Activated naive CD4-positive, alpha-beta T cell treated with anti-CD3 and anti-CD28 coated beads, Interleukin-2, amount 10 ng/mL, durations not matched to agents 7 days and 5 days (primary cell): ENCODE measurements around the gene OR56B1.
"Not testable (repeated sequence)": the region's sequence is repeated elsewhere in the genome, so short reads cannot be mapped to it uniquely, and the experiment has no call there.

Experiments used
- CTCF ChIA-PET: fragments of 350-600 bp; sonication (Branson Sonifier 250); formaldehyde crosslinking; loops from one replicate; lab custom pipeline; 2021; ENCODE audit warnings: antibody characterized with exemption; lab: Charles Lee
- DNase-seq: peaks from one replicate; pipeline ENCODE4 v3.0.0-alpha.2; 2020
- H3K27ac Mint-ChIP-seq: one replicate; pipeline ENCODE4 v1.8.0; 2021; ENCODE audit warnings: mild to moderate bottlenecking, moderate library complexity, mixed read lengths
- H3K27me3 Mint-ChIP-seq: one replicate; pipeline ENCODE4 v1.8.0; 2021; ENCODE audit warnings: mild to moderate bottlenecking, mixed read lengths
- H3K36me3 Mint-ChIP-seq: one replicate; pipeline ENCODE4 v1.8.0; 2021; ENCODE audit warnings: mixed read lengths
- H3K4me1 Mint-ChIP-seq: one replicate; pipeline ENCODE4 v1.8.0; 2021; ENCODE audit warnings: mixed read lengths
- H3K4me3 Mint-ChIP-seq: one replicate; pipeline ENCODE4 v1.8.0; 2021; ENCODE audit warnings: mild to moderate bottlenecking, moderate library complexity, mixed read lengths
- H3K9me3 Mint-ChIP-seq: one replicate; pipeline ENCODE4 v1.8.0; 2021; ENCODE audit warnings: mixed read lengths

OR56B1 gene

DNA sequence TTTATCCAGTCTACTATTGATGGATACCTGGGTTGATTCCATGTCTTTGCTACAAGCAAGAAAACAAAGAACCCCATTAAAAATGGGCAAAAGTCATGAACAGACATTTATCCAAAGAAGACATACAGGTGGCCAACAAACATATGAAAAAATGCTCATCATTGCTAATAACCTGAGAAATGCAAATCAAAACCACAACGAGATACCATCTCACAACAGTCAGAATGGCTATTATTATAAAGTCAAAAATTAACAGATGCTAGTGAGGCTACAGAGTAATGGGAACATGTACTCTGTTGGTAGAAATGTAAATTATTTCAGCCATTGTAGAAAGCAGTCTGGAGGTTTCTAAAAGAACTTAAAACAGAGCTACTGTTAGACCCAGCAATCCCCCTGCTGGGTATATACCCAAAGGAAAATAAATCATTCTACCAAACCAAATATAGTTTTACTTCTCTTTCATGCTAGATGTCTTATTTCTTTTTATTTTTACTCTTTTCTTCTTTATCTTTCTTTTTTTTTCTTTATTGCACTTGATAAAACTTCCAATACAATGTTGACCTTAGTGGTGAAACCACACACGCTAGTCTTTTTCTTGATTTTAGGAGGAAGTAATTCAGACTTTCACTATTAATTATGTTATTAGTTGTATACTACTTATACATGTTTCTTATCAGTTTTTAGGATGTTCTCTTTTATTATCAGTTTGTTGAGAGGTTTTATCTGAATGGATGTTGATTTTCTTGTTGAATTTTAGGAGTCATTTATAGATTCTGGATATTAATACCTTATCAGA is 32.3 kb upstream of the OR56B1 start:
- peaks cover 71% of the 10 kb centered on the region for H3K36me3 Mint-ChIP-seq
- H3K27ac Mint-ChIP-seq: no peak overlapping the region
- CTCF ChIA-PET: no interaction called here
- H3K9me3 Mint-ChIP-seq: no peaks in the 10 kb centered on the region
- no peak overlapping the region for H3K4me3 Mint-ChIP-seq
- no peaks in the 10 kb centered on the region for H3K27me3 Mint-ChIP-seq
- H3K4me1 Mint-ChIP-seq: peaks cover 28% of the 10 kb centered on the region
- DNase-seq: no peak

GRCh38 chr11:5705688-5706087 is 30.6 kb upstream of the OR56B1 start:
- DNase-seq: no peak
- peaks cover 20% of the 10 kb centered on the region for H3K4me1 Mint-ChIP-seq
- no peak overlapping the region for H3K27ac Mint-ChIP-seq
- H3K36me3 Mint-ChIP-seq: peaks cover 72% of the 10 kb centered on the region
- CTCF ChIA-PET: interaction anchor here (1.4 kb wide), 1 partner anchor 21 kb away, joined by 6 read pairs; the partner anchor contains the start of gene TRIM5
- H3K9me3 Mint-ChIP-seq: no peaks in the 10 kb centered on the region
- H3K27me3 Mint-ChIP-seq: no peaks in the 10 kb centered on the region
- H3K4me3 Mint-ChIP-seq: no peak overlapping the region

- Mint-ChIP-seq H3K4me1 (no peaks in the 10 kb centered on the region), H3K4me3 (no peak overlapping the region), H3K27ac (no peak overlapping the region), H3K9me3 (peaks cover 3% of the 10 kb centered on the region), H3K36me3 (peaks cover 56% of the 10 kb centered on the region), H3K27me3 (no peaks in the 10 kb centered on the region)
- CTCF ChIA-PET: interaction anchor here (0.6 to 1.8 kb wide), 4 partner anchors 28 to 259 kb away, joined by 3 to 6 read pairs (median 3); partner anchors contain the start of gene TRIM5
- DNase-seq: no peak
Observed at GRCh38 chr11:5712507-5712906, 23.7 kb upstream of the OR56B1 start.

- DNase-seq: no peak
- Mint-ChIP-seq H3K4me1 (no peaks in the 10 kb centered on the region), H3K27ac (no peak overlapping the region), H3K36me3 (peaks cover 48% of the 10 kb centered on the region), H3K9me3 (peaks cover 6% of the 10 kb centered on the region), H3K4me3 (no peak overlapping the region), H3K27me3 (no peaks in the 10 kb centered on the region)
- CTCF ChIA-PET: interaction anchor here (0.7 to 1.8 kb wide), 3 partner anchors 29 to 237 kb away, joined by 3 to 6 read pairs (median 6); partner anchors contain the start of gene TRIM5
Observed at GRCh38 chr11:5713695-5714094, 22.6 kb upstream of the OR56B1 start.

DNA sequence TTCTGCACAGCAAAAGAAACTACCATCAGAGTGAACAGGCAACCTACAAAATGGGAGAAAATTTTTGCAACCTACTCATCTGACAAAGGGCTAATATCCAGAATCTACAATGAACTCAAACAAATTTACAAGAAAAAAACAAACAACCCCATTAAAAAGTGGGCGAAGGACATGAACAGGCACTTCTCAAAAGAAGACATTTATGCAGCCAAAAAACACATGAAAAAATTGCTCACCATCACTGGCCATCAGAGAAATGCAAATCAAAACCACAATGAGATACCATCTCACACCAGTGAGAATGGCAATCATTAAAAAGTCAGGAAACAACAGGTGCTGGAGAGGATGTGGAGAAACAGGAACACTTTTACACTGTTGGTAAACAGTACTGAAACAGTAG is 19.7 kb upstream of the OR56B1 start:
- H3K27me3 Mint-ChIP-seq, DNase-seq, H3K4me3 Mint-ChIP-seq, H3K9me3 Mint-ChIP-seq, CTCF ChIA-PET, H3K4me1 Mint-ChIP-seq, H3K27ac Mint-ChIP-seq: not testable (repeated sequence)
- peaks cover 35% of the 10 kb centered on the region for H3K36me3 Mint-ChIP-seq

DNA sequence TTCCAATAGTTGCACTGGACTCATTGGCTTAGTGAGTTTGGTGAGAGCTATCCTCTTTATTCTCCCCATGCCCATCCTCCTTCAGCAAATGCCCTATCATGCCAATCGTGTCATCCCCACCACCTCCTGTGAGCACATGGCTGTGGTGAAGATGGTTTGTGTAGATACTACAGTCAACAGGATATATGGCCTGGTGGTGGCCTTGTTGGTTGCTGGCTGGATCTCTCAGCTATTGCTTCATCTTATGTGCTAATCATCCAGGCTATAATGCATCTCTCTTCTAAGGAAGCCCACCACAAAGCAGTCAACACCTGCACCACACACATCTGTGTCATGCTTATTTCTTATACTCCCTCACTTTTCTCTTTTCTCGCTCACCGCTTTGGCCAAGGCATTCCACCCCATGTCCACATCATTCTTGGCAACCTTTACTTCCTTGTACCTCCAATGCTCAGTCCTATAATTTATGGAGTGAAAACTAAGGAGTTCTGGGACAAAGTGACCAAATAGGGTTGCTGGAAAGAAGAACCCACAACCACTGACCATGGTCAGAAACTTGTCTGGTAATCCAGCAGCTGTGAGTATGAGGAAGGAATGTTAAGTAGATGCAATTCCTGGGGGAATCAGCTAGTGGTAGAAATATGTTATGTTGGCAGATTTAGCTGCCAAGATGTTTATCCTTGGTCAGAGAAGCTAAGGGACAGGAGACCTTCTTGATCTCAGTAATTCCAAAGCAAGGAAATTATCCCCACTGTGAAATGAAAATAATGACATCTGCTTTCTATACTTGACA is 16.3 kb upstream of the OR56B1 start:
- H3K9me3 Mint-ChIP-seq: peaks cover 6% of the 10 kb centered on the region
- no peaks in the 10 kb centered on the region for H3K4me1 Mint-ChIP-seq
- DNase-seq: no peak
- H3K4me3 Mint-ChIP-seq: no peak overlapping the region
- peaks cover 16% of the 10 kb centered on the region for H3K36me3 Mint-ChIP-seq
- no peaks in the 10 kb centered on the region for H3K27me3 Mint-ChIP-seq
- CTCF ChIA-PET: no interaction called here
- no peak overlapping the region for H3K27ac Mint-ChIP-seq

GRCh38 chr11:5722622-5723021 is 13.6 kb upstream of the OR56B1 start:
- peaks cover 6% of the 10 kb centered on the region for H3K36me3 Mint-ChIP-seq
- CTCF ChIA-PET: no interaction called here

GRCh38 chr11:5726351-5726750 is 9.9 kb upstream of the OR56B1 start:
- CTCF ChIA-PET: no interaction called here
- Mint-ChIP-seq H3K4me1 (no peaks in the 10 kb centered on the region), H3K4me3 (no peak overlapping the region), H3K27me3 (no peaks in the 10 kb centered on the region), H3K9me3 (no peaks in the 10 kb centered on the region), H3K36me3 (no peaks in the 10 kb centered on the region), H3K27ac (no peak overlapping the region)
- no peak for DNase-seq

More at GRCh38 chr11:5722622-5723021, 13.6 kb upstream of the OR56B1 start:
- Mint-ChIP-seq H3K27ac (no peak overlapping the region), H3K4me3 (no peak overlapping the region), H3K9me3 (peaks cover 3% of the 10 kb centered on the region), H3K4me1 (no peaks in the 10 kb centered on the region), H3K27me3 (no peaks in the 10 kb centered on the region)
- no peak for DNase-seq

DNA sequence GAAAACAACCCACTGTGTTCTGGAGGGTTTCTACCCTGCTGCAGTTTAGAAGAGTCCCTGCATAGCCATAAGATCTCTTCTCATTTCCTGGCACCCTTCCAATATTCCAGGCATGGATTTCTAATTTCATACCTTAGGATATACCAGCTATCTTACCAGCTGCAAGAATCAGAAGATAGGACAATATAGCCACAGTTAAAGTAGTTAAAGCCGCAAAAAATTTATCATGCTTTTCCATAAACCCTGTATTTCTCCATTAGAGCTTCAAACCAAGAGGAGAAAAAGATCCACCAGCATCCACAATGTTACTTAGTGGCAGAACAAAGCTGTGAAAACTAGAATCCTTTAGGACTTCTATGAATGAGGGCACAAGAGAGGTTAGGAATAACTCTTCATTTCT is 8.6 kb upstream of the OR56B1 start:
- DNase-seq: no peak
- H3K27ac Mint-ChIP-seq: no peak overlapping the region
- CTCF ChIA-PET: no interaction called here
- no peaks in the 10 kb centered on the region for H3K9me3 Mint-ChIP-seq
- H3K4me1 Mint-ChIP-seq: no peaks in the 10 kb centered on the region
- H3K27me3 Mint-ChIP-seq: no peaks in the 10 kb centered on the region
- H3K4me3 Mint-ChIP-seq: no peak overlapping the region
- H3K36me3 Mint-ChIP-seq: no peaks in the 10 kb centered on the region

DNA sequence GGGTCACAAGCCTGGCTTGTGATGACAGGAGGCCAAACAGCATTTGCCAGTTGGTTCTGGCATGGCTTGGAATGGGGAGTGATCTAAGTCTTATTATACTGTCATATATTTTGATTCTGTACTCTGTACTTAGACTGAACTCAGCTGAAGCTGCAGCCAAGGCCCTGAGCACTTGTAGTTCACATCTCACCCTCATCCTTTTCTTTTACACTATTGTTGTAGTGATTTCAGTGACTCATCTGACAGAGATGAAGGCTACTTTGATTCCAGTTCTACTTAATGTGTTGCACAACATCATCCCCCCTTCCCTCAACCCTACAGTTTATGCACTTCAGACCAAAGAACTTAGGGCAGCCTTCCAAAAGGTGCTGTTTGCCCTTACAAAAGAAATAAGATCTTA is 843 bp downstream of the OR56B1 start:
- Mint-ChIP-seq H3K36me3 (no peaks in the 10 kb centered on the region), H3K4me3 (no peak overlapping the region), H3K27ac (no peak overlapping the region), H3K4me1 (no peaks in the 10 kb centered on the region), H3K27me3 (peaks cover 3% of the 10 kb centered on the region), H3K9me3 (peaks cover 5% of the 10 kb centered on the region)
- no peak for DNase-seq
- CTCF ChIA-PET: no interaction called here

GRCh38 chr11:5737670-5738392 is 1.6 kb downstream of the OR56B1 start:
- no peaks in the 10 kb centered on the region for H3K4me1 Mint-ChIP-seq
- CTCF ChIA-PET: no interaction called here
- DNase-seq: no peak

GRCh38 chr11:5738431-5738830 is 2.2 kb downstream of the OR56B1 start:
- H3K4me3 Mint-ChIP-seq: no peak overlapping the region
- no peak overlapping the region for H3K27ac Mint-ChIP-seq
- no peaks in the 10 kb centered on the region for H3K36me3 Mint-ChIP-seq
- H3K27me3 Mint-ChIP-seq: peaks cover 3% of the 10 kb centered on the region
- no peak for DNase-seq
- CTCF ChIA-PET: no interaction called here
- no peaks in the 10 kb centered on the region for H3K4me1 Mint-ChIP-seq
- peaks cover 5% of the 10 kb centered on the region for H3K9me3 Mint-ChIP-seq

More at GRCh38 chr11:5737670-5738392, 1.6 kb downstream of the OR56B1 start:
- H3K9me3 Mint-ChIP-seq: peaks cover 5% of the 10 kb centered on the region
- H3K27ac Mint-ChIP-seq: no peak overlapping the region
- H3K27me3 Mint-ChIP-seq: peaks cover 3% of the 10 kb centered on the region
- no peak overlapping the region for H3K4me3 Mint-ChIP-seq
- no peaks in the 10 kb centered on the region for H3K36me3 Mint-ChIP-seq

- no peak overlapping the region for H3K4me3 Mint-ChIP-seq
- no peak overlapping the region for H3K27ac Mint-ChIP-seq
- H3K27me3 Mint-ChIP-seq: no peaks in the 10 kb centered on the region
- CTCF ChIA-PET: no interaction called here
- H3K9me3 Mint-ChIP-seq: peaks cover under 1% of the 10 kb centered on the region
- no peaks in the 10 kb centered on the region for H3K36me3 Mint-ChIP-seq
- no peaks in the 10 kb centered on the region for H3K4me1 Mint-ChIP-seq
- DNase-seq: no peak
Observed at GRCh38 chr11:5746614-5747013, 10.4 kb downstream of the OR56B1 start.

GRCh38 chr11:5749836-5750235 is 13.6 kb downstream of the OR56B1 start:
- DNase-seq: no peak
- no peaks in the 10 kb centered on the region for H3K27me3 Mint-ChIP-seq
- no peak overlapping the region for H3K4me3 Mint-ChIP-seq
- no peaks in the 10 kb centered on the region for H3K4me1 Mint-ChIP-seq
- CTCF ChIA-PET: no interaction called here
- H3K9me3 Mint-ChIP-seq: no peaks in the 10 kb centered on the region
- no peaks in the 10 kb centered on the region for H3K36me3 Mint-ChIP-seq
- no peak overlapping the region for H3K27ac Mint-ChIP-seq
